ENCODE results near the gene RASGEF1B. TPM values are rescaled to one million over a fixed set of nuclear protein-coding genes. Genes with fewer than 3 reads are reported as not detected.
"Not testable (repeated sequence)": the region's sequence is repeated elsewhere in the genome, so short reads cannot be mapped to it uniquely, and the experiment has no call there.

Gene RASGEF1B
- total and polyA plus RNA-seq, 2 of the 4 experiments (the other 2 are of a cell fraction): 0.09 to 0.36 TPM

GRCh38 chr4:81473331-81474265, 1.9 kb upstream of the RASGEF1B start:
- H3K27ac ChIP-seq (ENCODE audit: insufficient read depth, low read length); H3K4me2 ChIP-seq (ENCODE audit: low read depth, low read length); H3K9ac ChIP-seq (ENCODE audit: low read depth, low read length); H4K5ac ChIP-seq (ENCODE audit: low read depth, low read length); H4K20me1 ChIP-seq (ENCODE audit: insufficient read depth, low read length); H2AFZ ChIP-seq (replicated peaks; ENCODE audit: low read length, poor library complexity); H3K36me3 ChIP-seq (ENCODE audit: control insufficient read depth, insufficient read depth, low read length); H3K56ac ChIP-seq (ENCODE audit: extremely low read depth, insufficient read depth, low read length); dilution Hi-C loops (cut with HindIII; ENCODE audit: low sequenced_read_pairs, unreplicated experiment); H3K4me1 ChIP-seq (ENCODE audit: control insufficient read depth, insufficient read depth, low read length); H2AK5ac ChIP-seq (ENCODE audit: low read depth, low read length); H2AK9ac ChIP-seq (replicated peaks; ENCODE audit: low read depth, low read length, poor library complexity); H3K4me3 ChIP-seq (ENCODE audit: insufficient read depth, low read depth, low read length); H3K23ac ChIP-seq (ENCODE audit: low read depth, low read length); H2BK120ac ChIP-seq (ENCODE audit: low read depth, low read length); H3K14ac ChIP-seq (replicated peaks; ENCODE audit: low read depth, low read length); H3K79me1 ChIP-seq (ENCODE audit: low read depth in 1 of 2, low read length in 2 of 2); in situ Hi-C loops (cut with MboI; ENCODE audit: low sequenced_read_pairs); H4K91ac ChIP-seq (ENCODE audit: insufficient read depth, low read depth, low read length); H2BK15ac ChIP-seq (ENCODE audit: low read depth, low read length); H4K8ac ChIP-seq (ENCODE audit: low read depth in 2 of 2, low read length in 2 of 2); H3K9me3 ChIP-seq (ENCODE audit: control insufficient read depth, insufficient read depth, low read length); H2BK20ac ChIP-seq (ENCODE audit: low read depth, low read length); POLR2A ChIA-PET (ENCODE audit: unreplicated experiment); H3K9me1 ChIP-seq (ENCODE audit: insufficient read depth, low read length); BruUV-seq (replicated peaks); H3K4ac ChIP-seq (ENCODE audit: low read depth, low read length); H3K18ac ChIP-seq (ENCODE audit: low read depth, low read length); H2BK5ac ChIP-seq (ENCODE audit: low read depth, low read length, poor library complexity, severe bottlenecking): not testable (repeated sequence)
- 78% methylated on average over 8 of the region's 19 CpGs; no CpG with 5 or more reads in 1 of the 2 experiments for WGBS, 2 experiments (ENCODE audit: extremely low coverage in 2 of 2, insufficient read length in 1 of 2)
- DNase-seq: peak; percentile 31
- ATAC-seq (ENCODE audit: low read depth): 0 out of 2 replicates have a peak, but pooled peaks have one; percentile 9
- intact Hi-C loops (cut with micrococcal nuclease): loop anchor here (5.0 kb wide), 2 partner anchors 46 to 94 kb away; no protein-coding TSS in a partner anchor
- CTCF ChIA-PET: interaction anchor here (0.6 to 2.0 kb wide), 2 partner anchors 8 to 795 kb away, joined by 3 to 5 read pairs; no protein-coding TSS in a partner anchor
- peaks cover 27% of the 10 kb centered on the region for H3K27me3 ChIP-seq (ENCODE audit: control insufficient read depth, insufficient read depth, low read length)

Measured in IMR-90 (cell line).